NCI-H1436 treated with DMSO at 0.1 percent for 48 hours (cell line): ENCODE measurements around the gene GFRA4.

Experiments used
- DNase-seq: peaks from one replicate; lab custom pipeline; 2025; lab: John Stamatoyannopoulos, UW

GFRA4 gene

DNA sequence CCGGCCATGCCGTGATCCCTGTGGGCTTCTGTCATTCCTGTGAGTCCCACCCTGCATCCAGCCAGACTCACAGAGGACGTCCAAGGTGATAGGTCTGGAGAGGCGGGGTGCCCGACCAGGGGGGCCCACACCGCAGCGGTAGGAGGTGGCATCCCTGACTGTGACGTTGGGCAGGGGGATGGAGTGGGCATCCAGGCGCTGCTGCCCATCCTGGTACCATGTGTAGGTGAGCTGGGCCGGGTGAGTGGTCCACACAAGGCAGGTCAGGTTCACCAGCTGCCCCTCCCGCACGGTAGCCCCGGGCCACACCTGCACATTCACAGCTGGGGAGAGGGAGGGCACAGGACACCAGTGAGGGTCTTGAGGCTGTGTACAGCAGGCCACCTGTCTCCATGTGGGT lies 30.2 kb upstream of the GFRA4 start:
- DNase-seq, result no peak

DNA sequence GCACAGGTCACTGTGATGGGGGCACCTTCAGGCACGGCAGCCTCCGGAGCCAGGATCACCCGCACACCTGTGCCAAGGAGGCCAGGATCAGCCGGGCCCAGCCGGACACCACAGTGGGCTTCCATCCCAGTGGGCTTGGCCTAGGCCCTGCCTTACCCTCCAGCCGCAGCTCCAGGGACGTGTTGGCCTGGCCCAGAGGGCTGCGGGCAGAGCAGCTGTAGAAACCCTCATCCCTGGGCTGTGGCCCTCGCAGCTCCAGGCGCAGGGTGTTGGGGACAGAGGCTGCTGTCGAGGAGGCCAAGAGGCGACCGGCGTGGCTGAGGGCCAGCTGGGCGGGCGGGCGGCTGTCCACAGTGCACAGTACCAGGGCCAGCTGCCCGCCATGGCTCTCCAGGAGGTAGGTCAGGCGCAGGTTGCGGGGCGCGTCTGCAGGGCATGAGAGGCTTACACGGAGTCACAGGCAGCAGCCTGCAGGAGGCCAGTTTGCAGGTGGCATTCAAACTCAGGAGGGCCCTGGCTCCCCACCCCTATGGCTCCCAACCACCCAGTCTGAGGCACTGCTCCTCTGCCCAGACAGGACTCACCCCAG lies 29.6 kb upstream of the GFRA4 start:
- no peak for DNase-seq

DNA sequence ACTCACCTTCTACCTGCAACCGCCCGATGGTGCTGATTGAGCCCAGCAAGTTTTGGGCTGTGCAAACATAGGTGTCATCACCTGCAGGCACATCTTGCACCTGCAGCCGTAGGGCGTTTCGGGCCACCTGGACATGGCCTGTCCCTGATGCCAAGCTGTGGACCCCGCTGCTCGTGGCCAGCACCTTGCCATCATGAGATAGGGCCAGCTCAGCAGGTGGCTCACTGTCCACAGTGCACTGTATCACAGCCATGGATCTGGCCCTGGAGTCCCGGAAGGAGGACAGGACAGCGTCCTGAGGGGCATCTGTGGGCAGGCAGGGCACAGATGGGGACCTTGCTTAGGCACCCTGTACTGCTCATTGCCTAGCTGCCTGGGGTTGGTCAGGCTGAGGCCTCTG lies 28.7 kb upstream of the GFRA4 start:
- DNase-seq, result no peak

DNA sequence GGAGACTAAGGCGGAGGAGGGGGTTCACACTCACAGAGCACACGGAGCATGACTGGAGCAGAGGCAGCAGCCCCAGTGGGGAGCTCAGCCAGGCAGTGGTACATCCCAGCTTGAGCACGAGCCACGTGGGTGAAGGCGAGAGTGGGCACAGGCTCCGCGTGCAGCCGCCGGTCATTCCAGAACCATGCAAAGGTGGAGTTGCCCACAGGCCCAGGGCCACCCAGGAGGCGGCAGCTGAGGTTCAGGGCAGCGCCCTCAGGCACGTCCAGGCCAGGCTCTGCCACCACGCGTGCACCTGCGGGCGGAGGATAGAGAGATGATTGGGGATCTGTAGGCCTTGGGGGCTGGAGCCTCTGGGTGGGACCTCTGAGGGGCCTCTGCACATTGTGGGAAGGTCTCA lies 28.1 kb upstream of the GFRA4 start:
- no peak for DNase-seq

DNA sequence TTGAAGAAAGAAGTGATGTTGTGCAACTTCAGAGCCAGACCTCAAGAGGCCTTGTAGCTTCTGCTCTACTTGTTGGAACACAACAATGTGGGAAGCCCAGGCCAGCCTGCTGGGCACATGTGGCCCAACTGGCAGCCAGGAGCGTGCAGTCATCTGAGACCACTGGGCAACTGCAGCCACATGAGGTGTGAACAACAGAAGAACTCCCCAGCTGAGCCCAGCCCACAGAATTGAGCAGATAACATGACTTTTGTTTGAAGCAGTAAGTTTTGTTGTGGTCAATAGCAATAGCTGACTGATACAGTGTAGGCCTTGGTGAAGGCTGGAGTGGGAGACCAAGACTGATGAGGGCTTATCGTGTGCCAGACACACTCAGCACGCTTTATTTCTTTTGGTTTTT lies 27.2 kb upstream of the GFRA4 start:
- DNase-seq, result no peak

DNA sequence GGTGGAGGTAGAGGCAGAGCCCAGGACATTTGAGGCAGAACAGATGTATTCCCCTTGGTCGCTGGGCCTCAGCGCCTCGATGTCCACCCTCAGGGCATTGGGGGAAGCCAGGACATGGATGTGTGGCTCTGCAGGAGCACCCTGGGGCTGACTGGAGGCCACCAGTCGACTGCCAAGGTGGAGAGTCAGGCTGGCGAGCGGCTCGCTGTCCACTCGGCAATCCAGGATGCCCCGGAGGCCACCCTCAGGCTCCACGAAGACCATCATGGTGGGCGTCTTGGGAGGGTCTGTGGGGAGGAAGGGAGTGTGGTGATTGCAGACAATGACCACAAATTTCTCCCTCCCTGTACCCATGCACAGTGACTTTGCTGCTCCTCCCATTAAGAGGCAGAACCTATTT lies 26.8 kb upstream of the GFRA4 start:
- no peak for DNase-seq

DNA sequence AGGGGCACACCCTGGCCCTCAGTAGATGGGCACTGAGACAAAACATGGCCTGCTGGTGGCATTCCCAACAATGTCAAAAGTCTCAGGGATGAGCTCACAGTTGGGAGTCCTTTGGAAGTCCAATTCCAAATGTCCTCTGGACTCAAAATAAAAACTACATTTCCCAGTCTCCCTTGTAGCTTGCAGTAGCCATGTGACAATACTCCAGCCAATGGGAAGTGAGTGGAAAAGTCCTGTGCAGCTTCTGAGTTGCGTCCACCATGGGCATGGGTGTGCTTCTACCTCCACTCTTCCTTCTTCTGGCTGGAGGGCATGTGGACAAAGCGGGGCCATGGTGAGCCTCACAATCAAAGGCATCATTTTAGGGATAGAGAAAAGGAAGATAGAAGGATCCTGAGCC lies 24.5 kb upstream of the GFRA4 start:
- no peak for DNase-seq

DNA sequence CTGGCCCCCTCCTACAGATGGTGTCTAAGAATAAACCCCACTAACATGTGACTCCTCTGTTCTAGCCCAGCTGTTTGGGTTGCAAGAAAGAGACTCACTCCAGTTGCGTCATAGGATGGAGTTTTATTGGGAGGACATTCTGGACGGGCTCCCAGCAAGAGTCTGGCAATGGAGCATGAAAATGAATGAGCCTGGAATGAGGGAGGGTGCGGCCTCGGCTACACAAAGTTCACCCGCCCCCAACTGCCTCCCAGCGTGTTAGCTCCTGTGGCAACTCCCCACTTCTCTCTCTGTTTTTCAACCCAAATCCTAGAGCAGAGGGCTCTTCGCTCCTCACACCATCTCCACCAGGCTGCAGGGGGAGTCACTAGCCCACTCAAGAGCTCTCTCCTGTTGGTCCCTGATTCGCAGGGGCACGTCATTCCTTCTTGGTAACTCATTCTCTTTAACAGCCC lies 23.7 kb upstream of the GFRA4 start:
- DNase-seq, result no peak

DNA sequence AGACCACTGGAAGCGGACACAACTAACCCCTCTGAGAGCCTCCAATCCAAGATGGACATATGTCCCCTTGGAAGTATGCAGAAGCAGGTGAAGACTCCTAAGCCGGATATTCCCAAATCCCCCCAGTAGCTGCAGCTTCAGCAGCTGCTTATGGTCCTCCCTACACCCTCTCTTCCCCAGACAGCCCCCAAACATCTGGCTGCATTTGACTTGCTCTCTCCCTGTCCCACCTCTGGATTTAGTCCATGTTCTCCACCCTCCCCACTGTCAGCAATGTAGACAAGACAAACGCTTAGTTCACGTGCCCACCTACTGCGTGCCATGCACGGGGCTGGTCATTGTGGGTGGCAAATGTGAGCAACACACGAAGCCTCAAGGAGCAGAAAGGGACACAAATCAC lies 23.2 kb upstream of the GFRA4 start:
- DNase-seq, result no peak

DNA sequence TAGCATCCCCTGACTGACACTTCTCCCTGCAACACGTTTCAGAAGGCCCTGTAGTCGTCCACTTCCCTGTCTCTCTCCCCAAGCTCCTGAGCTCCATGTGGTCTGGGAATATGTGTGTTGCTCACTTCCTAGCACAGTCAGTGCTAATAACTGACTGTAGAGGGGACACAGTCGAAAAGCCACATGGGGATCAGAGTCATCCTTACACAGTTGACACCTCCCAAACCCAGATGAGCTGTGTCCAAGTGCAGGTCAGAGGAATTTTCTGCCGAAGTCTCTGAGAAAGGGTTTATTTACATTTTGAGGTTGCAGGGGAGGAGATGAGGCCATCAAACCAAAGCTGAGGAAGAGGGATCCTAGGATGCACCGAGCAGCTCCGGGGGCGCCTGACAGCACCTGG lies 22.1 kb upstream of the GFRA4 start:
- DNase-seq, result no peak

DNA sequence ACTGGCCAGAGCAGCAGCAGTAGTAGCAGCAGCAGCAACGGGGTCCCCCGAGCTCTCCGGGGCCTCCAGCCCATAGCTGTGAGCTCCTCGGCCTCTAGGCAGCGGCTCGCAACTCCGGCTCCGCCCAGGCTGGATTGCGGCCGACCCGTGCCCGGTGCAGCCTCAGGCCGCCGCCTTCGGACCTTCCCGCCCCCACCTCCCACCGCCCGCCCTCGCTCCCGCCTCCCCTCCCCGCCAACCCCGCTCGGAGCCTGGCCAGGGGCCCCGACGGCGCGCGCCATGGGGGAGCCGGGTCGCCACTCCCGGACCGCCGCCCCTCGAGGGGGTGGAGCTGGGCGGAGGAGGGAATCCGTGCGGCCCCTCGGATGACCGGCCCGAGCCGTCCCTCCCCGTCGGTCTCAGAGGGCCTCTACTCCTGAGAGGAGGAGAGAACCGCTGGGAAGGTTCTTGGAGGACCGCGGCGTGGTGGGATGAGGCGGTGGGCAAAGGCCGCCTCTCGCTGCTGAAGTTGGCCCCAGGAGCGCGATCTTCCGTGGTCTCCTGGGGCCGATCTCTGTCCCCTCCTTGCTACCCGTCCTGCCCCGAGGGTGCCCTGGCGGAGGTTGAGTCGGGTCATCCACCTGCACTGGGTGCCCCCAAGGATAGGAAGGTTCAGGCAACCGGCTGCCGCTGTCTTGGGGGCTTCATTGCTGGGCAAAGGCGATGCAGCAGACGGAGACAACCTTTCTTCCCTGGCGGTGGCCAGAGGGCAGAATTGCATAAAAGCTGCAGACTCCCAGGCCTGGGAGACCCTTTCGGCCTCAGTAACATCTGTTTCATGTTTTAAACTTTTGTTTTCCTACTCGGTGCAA lies 19.0 kb upstream of the GFRA4 start, which contains the start of gene ADAM33:
Gene ADAM33, minus strand, starts transcription at position 80 of the 851 bp plus-strand sequence. Its CDS starts 6 bp downstream, at position 74.
- no peak for DNase-seq

DNA sequence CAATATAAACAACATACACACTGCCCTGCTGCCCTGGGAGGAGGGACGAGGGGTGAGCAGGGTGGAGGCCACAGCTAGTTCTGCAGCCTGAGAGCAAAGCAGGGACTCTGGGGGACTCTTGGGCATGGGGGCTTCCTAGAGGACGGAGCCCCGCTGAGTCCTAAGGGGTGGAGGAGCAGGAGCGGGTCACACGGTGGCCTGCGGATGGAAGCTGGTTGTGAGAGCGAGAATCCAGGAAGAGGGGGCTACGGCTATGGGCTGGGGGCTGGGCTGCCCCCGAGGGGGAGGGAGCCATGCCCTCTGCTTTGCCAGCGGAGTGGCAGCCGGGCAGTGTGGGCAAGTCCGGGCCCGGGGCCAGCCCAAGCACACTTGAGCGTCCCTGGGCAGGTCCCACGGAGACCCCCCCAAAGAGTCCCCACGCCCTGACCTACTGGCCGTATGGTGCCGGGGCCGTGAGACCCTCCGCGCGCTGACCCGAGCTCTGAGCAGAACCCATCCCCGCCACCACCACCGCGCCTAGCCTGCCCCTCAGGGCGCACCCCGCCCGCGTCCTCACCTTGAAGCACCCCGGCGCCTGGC lies 18.2 kb upstream of the GFRA4 start:
- DNase-seq, result no peak

DNA sequence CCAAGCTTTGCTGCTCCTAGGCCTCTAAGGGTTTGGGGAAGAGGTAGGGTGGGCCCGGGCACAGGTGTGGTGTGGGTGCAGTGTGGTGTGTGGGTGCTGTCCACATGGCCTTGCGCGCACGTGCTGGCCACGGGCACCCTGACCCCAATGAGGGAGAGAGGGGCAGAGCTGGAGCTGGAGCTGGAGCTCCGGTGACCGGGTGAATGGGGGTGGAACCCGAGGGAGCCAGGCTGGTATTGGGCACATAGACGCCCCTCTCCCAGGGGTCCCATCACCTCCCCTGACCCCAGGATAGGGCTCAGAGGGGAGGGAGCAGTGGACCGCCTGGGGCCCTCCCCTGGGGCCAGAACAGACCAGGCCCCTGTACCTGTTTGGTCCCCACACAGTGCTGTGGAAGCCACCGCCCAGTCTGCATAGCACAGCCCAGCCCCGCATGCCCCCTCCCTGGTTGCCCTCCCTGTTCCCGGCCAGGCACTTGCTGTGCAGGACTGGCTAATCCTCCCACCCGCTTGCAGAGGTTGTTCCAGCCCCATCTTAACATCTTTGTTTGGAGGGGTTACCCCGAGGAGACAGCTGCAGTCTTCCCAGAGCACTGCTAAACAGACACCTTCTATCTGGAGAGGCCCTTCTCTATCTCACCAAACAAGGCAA lies 17.6 kb upstream of the GFRA4 start:
- no peak for DNase-seq

DNA sequence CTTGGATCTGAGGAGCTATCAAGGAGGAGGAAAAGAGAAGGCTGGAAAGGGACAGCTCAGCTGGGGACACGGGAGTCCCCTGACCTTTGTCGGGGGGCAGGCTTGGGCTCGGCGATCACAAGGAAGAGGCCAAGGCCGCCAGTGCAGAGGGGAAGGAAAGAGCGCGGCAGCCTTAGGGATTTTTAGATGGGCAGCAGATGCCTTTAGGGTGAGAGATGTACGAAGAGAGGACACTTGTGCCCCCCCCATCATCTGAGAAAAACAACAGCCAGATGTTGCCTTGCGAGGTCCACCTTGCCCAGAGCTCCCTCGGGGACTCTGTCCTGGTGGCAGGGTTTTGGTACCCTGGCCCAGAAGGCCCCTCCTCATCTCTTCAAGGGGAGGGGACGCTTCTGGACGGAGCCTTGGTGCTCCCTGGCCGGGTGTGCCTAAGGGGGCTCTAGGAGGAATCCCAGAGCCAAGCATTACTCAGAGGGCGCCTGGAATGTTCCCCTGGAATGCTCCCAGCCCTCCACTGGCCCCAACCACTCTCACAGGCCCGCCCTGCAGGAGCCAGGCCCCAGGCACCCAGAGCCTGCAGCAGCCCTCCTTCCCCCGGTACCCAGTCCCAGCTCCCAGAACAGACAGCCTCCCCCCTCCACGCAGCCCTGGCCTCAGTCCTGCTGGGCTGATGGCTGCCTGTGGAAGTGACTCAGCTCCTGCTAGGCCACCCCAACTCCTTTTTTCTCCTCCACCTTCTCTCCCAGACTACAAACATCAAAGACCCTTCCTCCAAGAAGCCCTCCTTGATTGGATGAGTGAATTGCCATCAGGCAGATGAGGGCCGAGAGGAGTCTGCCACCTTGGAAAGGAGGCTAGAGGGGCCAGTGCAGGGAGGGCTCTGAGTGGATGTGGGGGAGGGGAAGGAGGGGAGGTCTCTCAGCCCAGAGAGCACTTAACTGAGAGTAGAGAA lies 16.8 kb upstream of the GFRA4 start:
- DNase-seq, result no peak

DNA sequence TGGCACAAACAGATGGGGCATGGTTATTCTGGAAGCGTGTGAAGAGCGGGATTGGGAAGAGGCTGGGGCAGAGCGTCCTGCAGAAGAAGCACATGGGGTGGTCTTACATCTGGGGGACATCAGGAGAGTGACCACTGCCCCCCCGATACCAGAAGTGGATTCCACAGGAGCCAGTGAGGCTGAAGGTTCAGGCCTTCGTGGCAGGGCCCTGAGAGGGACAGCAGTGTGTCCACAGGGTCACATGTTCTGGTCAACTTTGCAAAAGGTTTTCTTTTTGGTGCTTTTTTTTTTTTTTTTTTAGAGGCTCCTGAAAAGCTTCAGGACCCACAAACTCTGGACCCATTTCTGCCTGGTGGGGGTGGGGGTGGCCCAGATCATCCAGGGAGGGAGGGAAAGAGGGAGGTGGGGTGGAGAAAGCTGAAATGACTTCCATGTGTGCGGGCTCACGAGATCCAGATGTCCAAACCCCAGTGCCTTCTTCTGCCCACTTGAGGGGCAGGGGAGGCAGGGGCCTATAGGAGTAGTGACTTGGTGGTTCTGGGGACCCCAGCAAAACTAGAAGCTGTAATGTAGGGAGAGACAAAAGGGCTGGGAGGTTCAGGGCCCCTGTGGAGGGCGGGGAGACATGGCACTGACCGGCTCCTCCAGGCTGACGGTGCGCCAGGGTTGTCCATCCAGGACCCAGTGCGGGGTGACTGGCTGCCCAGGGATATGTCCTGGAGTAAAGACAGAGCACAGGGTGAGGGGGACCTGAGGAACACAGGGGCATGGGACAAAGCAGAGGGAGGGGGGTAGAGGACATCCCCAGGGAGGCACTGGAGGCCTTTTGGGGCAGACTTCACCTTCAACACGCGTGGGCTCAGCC lies 15.9 kb upstream of the GFRA4 start:
- DNase-seq, result no peak

DNA sequence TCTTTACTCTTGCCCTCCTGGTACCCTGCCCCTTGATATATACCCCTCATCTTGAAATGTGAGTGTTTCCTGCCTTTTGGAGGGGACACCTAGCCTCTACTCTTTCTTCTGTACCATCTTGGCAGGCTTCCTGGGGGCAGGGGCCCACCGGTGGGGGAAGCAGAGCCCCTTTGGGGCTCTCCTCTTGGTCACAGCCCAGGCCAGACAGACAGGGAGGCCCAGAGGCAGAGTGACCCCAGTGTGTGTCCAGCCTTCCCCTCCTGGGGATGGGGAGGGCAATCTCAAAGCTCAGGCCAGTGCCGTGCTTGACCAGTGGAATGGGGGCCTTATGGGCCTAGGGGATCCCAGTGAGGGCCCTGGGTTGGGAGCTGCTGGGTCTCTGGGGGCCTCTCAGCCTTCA lies 15.0 kb upstream of the GFRA4 start:
- no peak for DNase-seq

DNA sequence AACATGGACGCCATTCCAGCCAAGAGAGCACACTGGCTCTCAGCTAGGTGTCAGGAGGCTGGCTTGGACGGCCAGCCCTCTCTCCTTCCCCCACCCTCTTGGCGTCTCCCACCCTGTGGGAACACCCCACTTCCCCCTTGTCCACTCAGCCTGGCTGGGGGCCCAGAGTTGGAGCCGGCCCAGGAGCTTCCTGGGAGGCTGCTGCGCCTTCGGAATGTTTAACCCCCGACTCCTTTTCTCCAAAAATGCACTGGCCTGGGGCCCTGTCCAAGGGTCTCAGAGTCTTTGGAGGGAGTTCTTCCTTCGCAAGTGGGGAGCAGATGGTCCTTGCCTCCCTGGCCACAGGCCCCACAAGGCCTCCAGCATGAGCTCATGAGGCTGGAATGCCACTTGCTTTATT lies 14.5 kb upstream of the GFRA4 start:
- no peak for DNase-seq

DNA sequence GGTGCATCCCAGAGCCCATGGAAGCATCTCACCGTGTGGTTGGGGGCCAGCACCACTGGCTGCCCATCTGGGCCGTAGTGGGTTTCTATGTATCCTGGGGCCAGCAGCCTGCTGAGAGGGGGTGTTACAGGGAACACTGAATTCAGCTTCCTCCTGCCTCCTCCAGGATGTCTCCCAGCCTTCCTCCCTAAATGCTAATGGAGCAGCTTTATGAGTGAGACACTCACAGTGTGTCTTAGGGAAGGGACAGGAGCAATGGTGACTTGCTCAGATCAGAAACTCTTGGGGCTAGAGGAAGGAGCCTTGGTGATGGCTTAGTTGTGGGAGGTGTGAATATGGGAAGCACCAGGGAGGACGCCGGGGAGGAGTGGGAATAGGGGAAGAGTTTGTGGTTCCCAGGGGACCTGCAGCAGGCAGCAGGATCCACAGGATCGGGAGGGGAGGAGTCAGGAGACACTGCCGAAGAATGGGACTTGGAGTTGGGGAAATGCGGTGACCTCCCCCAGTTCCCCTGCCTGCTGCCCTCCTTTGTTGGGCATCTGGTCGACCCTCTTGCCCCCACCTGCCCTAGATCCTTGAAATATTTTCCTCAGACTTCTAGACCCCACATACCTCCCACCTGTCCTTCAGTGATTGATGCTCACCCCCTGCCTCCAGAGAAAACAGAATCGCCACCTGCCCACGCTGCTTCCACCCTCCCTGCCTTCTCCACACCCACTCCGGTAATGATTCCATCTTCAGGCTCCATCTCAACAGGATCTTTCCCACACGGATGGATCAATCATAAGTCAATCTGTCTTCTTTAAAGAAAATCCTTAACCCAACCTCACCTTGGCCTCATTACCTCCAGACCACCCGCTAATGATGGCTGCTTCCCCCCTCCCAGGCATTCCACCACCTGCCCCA lies 12.0 kb upstream of the GFRA4 start:
- DNase-seq, result no peak

DNA sequence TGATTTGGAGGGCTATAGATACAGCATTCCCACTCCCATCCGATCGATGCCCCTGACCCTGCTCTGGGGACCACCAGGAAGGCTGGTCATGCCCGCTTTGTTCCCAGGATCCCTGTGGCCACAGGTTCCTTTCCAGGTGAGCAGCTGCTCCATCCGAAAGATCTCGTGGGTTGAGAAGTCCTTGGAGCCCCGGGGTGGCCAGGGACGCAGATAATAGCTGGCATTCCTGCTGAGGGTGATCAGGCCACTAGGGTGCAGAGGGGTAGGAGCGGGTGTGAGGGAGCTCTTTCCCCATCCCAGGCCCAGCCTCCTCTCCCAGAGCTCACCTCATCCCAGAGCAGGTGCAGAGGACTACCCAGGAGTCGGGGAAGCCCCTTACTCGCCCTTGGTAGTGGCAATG lies 11.2 kb upstream of the GFRA4 start:
- no peak for DNase-seq
